ENCODE results near the gene INSIG2.

INSIG2 gene

DNA sequence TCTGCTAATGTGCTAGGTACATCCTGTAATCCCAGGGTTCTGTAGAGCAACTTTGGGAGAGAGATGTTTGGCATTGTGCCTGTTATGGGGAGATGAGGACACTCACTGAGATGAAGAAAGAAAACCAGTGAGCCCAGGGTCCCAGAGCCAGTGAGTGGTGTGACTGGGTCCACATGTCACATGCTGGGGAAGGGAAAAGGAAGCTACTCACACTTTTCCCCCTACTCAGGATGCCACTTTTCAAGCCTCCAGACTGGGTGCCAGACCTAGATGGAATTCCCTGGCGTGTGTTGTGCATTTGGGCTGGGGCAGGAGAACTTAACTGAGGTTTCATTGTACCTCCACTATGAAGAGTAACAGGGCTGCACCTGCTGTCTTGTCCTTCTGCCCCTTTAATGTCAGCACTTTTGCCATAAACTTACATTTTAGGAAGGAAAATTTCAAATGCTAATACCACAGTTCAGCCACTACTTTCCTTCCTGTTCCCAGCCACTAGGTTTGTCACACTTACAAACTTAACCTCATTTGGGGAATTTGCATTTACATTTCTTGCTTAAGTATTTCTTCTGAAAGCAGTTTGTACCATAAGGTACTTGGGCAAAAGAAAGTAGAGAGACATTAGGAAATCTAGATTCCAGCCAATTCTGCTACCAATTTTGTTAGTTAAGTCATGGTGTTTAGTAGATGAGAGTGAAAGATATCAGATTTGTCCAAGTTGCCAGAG is 10.2 kb downstream of the INSIG2 start:
- no peak for DNase-seq (ENCODE audit: low read depth, low spot score)

DNA sequence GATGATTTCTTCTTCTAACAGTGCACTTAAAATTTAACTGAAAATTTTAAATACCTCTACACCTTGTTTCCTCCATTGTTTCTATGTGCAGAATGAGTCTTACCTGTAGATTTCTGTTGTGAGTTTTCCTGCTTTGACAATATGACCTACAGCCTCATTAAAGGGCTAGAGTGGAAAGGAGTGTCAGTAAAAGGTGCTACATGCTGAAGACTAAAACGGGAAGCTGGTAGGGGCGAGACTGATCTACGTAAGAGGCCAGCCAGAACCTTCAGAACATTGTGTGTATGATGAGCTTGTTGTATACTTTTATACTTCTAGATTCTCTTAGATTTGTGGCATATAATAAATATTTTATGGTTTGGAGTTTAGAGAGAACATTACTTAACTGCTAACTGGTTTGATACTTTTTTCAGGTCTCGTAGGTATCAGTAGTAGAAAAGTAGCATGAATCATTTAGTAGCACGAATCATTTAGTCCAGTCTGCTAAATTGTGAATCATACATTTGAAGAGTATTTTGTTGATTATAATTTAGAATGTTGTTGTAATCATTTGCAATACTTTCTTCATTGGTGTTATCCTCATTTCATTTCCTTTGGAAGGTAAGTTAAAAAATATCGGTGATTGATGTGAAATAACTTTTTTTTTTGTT is 14.3 kb downstream of the INSIG2 start:
- DNase-seq (ENCODE audit: low read depth, low spot score) = no peak

DNA sequence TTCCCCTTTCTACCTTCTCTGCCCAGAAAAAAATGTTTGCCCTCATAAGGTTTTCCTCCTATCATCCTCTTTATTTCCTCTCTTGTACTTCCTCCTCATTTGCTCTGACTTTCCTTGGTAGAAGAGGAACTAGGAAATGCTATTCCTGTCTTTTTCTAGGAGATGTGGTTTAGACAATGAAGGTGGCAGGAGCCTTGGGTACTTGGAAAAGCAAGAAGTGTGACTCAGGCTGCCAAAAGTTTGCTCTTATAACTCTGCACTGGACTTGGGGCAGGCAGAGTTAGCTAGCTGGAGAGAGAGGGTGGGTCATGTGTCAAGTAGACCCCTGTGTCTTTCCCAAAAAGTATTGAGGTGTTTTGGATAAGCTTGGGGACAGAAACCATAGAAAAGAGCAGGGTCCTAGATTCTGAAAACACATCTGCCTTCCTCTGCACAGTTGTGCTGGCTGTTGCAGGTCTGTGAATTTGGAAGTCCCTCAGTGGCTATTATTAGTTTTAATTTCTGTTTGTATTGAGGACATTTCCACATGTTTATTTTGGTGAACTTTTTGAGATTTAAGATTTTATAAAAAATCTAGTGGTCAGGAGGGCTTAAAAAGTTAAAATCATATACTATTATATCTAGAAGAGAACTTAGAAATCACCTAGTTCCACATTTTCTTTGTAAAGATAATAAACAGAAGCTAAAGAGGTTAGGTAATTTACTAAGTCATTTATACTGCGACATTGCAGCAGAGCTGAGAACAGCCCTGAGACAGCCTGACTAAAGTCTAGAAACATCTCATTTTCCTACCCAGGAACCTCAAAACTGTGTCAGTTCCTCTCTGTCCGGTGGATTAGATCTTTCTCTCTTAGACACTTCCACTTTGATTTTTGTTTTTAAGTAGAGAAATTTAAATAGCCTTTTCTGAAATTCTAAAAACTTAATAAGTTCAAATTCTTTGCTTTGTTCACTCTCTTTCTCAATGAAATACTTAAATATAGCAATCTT is 16.0 kb downstream of the INSIG2 start:
- DNase-seq (ENCODE audit: low read depth, low spot score) = no peak

DNA sequence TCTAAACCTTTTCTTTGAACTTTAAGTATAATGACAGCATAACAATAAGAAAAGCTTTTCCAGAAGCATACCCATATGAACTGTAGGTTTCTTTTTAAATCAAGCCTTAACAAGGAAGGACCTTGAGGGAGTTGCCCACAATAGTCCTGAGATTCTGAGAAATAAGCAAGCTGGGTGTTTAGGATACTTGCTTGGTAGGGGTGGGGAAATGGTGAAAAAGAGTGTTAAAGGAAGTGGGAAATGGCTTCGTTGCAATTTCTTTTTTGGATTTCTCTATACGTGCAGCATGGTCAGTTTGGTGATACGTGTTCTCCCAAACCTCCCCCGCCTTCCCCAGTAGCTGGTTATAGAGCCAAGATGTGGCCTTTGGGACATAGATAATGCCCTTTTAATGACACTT is 17.2 kb downstream of the INSIG2 start:
- no peak for DNase-seq (ENCODE audit: low read depth, low spot score)

DNA sequence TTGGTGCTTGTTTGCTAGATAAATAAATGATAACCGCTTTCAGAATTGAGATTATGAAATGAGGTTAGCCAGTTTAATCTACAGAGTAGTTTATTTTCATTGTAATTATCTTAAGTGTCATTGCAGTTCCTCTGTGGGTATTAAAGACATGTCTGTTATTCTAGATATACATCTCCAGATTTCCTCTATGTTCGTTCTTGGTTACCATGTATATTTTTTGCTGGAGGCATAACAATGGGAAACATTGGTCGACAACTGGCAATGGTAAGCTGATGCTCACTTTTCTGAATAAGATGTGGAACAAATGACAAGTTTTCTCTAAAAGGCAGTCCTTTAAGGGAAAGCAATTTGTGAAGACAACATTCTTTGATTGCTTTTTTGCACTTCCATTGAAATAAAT is 18.7 kb downstream of the INSIG2 start:
- DNase-seq (ENCODE audit: low read depth, low spot score) = no peak

DNA sequence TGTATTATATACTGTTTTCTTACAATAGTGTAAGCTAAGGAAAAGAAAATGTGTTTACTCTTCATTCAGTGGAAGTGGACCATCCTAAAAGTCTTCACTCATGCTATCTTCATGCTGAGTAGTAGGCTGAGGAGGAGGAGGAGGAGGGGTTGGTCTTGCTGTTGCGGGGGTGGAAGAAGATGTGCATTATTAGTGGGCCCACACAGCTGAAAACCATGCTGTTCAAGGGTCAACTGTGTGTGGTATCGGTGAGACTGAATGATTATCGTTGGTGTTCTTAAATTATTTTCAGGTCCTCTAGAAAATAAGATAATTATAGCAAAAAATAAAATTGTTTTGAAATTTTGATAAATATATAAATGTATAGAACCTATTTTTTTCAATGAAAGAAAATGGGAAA is 22.0 kb downstream of the INSIG2 start:
- DNase-seq (ENCODE audit: low read depth, low spot score) = no peak

DNA sequence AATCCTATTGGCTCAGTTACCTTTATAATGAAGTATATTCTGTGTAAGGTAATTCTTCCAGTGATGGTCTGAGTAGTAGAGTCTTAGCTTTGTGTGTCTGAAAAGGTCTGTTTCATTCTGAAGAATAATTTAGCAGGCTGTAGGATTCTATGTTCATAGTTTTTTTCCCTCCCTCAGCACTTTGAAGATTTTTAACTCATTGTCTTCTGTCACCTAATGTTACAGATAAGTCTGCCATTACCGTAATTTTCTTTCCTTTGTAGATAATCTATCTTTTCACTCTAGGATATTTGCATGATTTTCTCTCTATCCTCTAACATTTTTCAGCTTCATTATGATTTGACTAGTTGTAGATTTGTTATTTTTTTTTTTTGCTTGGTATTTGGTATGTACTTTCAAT is 22.7 kb downstream of the INSIG2 start:
- DNase-seq (ENCODE audit: low read depth, low spot score) = no peak

DNA sequence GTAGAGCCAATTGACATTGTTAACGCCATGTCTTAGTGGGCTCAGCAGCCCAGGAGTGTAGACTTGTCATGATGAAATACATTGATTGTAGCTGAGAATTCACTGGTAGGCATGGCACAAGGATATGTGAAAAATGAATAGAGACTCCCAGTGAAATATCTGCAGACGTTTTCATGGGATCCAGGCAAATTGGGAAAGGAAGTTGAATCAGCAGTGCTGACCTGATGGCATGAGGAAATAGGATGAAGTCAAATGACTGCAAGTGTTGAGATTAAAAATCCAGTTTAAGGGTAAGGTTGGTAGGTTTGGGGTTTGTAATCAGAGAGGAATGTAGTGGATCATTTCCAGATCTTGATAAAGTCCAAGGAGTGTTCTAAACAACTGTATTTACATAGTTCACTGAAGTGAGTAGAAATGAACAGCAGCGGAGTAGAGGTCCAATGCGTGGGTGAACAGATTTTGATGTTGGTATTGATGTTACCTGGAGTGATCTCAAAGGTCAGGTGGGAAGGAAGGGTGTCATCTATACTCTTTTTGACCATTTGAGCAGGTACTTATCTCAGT is 24.6 kb downstream of the INSIG2 start:
- no peak for DNase-seq (ENCODE audit: low read depth, low spot score)

DNA sequence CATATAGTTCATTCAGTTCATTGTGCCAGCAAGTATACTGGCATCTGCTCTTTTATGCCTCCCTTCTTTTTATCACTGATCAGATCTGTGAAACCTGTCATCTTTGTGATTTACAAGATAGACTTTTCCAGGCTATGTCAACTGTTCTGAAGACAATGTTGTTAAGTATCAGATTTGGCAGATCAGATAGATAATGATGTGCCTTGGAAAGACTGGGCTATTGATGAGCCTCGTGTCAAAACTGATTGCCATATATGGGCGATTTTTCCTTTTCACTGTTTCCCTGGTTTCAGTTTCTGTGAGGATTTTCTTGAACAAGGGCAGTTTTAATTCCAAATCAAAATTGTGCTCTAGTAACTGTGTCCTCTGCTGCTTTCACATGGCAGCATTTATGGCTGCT is 26.6 kb downstream of the INSIG2 start:
- no peak for DNase-seq (ENCODE audit: low read depth, low spot score)

DNA sequence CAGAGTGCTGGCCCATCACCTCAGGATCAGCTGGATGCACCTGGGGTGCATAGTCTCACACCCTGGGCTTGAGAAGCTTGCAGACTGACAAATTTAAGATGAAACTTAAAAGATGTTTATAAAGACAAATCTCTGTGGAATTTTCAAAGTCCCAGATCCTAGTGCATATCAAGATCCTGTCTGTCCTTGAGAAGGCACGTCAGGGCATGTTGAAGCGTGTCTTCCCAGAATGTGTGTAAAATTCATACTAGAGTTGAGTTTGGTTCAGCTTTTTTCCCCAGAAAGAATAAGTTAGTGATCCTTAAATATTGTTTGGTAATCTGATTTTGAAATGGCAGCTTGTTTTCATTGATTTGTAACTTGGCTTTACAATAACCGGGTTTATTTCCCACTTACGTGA is 27.5 kb downstream of the INSIG2 start:
- no peak for DNase-seq (ENCODE audit: low read depth, low spot score)

DNA sequence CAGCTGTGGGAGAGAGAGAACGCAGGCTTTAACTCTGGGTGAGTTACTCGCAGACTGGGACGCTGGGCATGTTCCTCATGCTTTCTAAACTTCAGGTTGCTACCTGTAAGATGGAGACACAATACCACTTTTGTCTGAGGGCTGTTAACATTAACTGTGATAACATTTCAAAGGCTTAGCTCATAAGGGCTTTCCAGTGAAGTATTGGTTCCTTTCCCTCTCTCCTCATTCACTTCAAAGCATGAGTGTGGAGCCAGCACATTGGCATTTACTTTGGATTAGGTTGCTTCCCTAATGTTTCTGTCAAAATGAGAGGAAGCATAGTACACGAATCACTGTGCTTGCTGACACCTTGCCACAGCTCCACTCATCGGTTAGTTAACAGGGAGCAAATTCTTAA is 30.2 kb downstream of the INSIG2 start:
- DNase-seq (ENCODE audit: low read depth, low spot score) = no peak

DNA sequence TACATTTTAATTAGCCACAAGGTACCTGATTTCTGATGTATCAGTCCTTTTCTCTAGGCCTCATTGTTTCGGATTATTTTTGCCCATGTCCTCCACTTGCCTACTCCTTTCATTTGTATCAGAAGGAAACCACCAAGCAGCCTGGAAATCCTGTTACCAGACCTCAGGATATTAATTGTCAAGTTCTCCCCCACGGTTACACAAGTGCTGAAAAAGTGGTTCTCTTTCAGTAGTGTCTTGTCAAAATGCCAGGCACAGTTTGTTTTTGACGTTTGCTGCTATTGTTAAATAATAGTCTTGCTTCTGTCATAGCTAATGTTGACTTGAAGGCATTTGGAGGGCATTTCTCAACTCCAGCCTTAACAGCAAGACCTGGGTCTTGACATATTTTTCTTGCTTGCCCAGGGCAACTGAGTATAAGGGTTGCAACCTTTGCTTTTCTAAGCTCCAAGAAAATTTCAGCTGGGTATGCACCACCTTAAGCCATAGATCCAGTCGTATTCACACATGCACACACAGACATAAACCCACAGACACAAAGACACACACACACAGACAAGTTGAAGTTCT is 31.0 kb downstream of the INSIG2 start:
- no peak for DNase-seq (ENCODE audit: low read depth, low spot score)

DNA sequence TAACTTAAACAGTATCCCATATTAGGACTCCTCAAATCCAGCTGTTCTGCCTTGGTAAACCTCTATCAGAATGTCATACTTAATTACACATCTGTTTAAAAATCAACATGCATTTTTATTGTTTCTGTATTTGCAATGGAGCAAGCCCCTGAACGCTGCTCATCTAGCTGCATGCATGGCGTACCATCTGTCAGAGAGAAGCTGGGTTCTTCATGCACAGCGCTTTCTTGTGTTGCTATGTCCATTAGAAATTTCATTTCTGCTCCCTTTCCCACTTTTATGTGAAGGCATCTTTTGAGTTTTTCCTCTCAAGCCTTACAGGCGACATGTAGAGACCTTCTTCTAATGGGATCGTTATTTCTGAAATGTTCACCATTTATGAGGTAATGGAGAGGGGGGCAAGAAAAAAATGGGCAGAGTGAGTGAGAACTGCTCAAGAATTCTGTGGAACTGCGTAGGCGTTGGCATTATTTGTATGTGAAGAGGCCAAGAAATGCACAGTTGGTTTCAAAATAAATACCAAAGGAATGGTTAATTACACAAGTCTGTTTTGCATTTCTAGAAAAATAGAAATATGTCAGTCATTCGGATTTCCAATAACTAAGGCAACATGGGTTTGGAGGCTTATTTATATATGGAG is 31.6 kb downstream of the INSIG2 start:
- no peak for DNase-seq (ENCODE audit: low read depth, low spot score)

DNA sequence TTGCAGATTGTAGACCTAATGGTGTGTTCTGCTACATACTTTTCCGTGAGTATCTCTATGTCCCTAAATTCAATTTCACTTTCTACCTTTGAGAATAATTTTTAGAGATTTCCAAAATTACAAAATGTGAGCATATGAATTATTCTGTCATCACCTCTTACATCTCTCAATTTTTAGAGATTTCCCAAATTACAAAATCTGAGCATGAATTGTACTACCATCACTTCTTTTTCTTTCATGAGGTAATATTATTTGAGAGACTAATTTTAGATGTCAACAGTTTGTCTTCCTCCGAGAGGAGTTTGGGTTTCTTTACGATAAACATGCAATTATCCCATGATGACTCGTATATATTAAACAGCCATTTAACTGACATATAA is 32.1 kb downstream of the INSIG2 start:
- DNase-seq (ENCODE audit: low read depth, low spot score) = no peak

DNA sequence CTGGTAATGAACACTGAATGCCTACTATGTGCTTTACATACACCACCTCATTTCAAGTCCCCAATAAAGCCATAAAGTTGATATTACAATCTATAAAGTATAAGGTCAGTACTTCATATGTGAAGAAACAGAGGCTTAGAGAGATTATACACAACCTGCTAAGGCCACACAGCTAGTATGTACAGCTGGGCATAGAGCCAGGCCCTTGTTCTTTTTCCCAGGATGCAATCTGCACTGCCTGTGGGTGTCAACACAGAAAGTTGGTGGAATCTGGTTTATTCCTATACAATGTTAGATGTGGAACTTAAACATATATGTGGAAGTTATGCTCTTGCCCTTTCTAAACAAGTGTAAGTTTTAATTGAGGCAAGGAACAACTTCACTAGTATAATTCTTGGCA is 32.8 kb downstream of the INSIG2 start:
- DNase-seq (ENCODE audit: low read depth, low spot score) = no peak

DNA sequence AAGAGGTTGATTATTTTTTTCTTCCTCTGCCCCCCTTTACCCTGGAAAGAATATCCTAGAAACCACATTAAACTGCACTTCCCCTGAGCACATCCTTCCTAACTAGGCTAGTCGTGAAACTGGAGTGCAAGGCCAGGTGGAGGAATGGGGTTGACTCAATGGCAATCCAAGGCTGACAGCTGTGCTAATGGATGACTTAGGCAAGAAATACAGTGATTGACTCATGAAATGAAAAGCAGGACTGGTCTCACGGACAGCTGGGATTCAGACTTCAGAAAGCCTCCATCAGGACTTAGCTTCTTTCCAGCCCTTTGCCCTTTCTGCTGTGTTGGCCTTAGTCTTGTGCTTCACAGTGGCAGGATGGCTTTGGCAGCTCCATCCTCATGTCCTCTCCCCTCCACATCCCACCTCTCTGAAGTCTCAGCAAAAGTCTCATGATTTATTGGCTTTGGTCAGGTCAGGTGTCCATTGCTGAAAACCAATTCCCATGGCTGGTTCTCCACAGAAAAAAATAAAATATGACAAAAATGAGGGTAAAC is 33.8 kb downstream of the INSIG2 start:
- no peak for DNase-seq (ENCODE audit: low read depth, low spot score)

DNA sequence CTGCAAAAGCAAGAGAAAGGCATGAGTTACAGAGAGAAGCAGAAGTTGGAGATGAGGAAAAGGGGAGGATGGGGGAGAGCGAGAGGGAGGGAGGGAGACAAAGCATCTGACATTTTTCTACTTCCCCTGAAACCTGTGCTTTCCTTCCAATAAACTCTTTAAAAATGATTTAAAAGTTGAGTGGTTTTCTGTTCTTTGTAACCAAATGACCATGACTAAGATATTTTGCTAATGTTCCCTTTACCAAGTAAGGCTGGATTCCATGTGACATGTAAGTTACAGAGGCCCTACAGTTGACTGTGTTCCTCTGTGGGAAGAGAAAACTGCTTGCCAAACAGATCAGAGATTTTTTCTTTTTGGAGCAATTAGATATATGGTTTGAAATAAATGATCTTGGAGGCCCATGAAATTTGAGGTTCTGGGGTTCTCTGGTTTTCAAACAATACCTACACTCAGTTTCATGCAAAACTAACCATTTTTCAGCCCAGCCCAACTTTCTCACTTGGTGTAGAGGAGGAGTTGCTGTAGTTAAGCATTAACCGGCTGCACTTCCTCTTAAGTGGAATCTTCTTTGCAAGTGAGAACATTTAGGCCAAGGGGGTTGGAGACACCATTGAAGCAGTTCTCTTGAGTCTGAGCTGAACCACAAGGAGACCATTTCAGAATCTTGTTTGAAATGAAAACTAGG is 34.5 kb downstream of the INSIG2 start:
- DNase-seq (ENCODE audit: low read depth, low spot score) = no peak

DNA sequence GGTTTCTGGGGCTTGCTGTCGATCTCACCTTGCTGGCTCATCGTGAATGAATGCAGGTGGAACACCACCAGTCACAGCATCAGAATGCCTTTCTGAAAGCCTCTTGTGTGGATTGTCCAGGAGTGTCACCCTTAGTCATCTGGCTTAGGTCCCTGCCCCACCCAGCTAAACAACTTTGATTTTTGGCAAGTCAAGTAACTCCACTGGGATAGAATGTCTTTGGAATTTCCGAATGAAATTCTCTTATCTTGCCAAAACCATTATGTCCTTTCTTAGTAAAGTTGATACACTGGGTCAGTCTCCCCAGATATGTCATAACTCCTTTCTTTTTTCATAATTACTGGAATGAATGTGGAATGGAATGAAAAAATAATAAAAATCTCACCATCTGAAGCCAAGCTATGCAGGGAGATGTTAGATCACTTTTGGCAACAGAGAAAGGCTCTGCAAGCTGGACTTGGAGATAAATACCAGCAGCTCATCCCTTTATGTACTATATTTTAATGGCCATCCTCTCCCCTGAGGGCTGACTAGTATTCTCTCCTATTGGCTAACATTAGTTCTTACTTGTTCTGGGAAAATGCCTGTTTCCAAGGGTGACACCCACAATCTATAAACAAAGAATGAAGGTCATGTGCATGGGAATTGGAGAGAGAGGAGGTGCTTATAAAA is 35.4 kb downstream of the INSIG2 start:
- no peak for DNase-seq (ENCODE audit: low read depth, low spot score)

DNA sequence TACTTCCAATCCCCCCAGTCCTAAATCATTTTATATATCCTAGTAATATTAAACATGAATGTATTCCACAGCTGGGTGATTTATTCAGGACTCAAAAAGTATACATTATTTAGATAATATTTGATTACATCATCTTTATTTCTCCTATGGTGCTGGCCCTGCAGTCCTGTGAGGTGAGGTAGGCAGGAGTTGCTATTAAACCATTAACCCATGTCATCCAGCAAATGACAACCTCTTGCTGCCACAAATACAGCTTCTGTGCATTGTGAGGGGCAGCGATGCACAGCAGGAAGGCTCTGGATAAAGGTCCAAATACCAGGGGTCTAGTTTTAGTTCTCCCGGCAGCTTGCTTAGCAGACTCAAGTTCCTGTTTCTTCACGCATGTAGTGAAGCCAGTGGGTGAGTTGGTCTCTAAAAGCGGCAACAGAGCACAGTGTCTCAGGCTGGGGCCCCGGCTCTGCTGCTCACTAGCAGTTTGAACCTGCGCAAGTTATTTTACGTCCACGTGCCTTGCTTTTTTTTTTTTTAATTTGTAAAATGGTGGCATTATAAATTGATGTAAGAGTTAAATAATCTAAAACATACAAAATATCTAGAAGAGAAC is 36.1 kb downstream of the INSIG2 start:
- DNase-seq (ENCODE audit: low read depth, low spot score) = no peak
